Measurements from ENCODE around the gene ACOXL. TPM values are rescaled to one million over a fixed set of nuclear protein-coding genes. Genes with fewer than 3 reads are reported as not detected.

ACOXL gene
- total and polyA plus RNA-seq, 2 donors (not counting 3 experiments of a cell fraction or from before 2014, with no cell fraction given): not detected

DNA sequence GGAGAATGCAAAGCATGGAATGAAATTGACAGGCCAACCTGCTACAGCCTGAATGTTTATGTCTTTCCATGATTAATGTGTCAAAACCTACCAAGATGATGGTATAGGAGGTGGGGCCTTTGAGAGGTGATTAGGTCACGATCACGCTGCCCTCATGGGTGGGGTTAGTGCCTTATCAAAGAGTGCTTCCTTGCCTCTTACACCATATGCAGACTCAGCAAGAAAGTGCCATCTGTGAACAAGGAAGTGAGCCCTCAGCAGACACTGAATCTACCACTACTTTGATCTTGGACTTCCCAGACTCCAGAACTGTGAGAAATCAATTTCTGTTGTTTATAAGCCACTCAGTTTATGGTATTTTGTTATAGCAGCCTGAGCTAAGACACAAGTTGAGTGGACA lies 240.9 kb downstream of the ACOXL start:
- ChIA-PET CTCF (no interaction called here), POLR2A (no interaction called here)
- H3K36me3 ChIP-seq (ENCODE audit: control insufficient read depth in 2 of 2, extremely low read depth in 1 of 2, insufficient read depth in 2 of 2, low read length in 2 of 2): no peaks in the 10 kb centered on the region
- H3K9ac ChIP-seq (replicated peaks; ENCODE audit: extremely low read depth, insufficient read depth, low read length): no peak overlapping the region
- H4K20me1 ChIP-seq (replicated peaks; ENCODE audit: control insufficient read depth, extremely low read depth, insufficient read depth, low read length): no peaks in the 10 kb centered on the region
- intact Hi-C loops (cut with micrococcal nuclease) (no loop called here), dilution Hi-C loops (cut with MboI; ENCODE audit: extremely low pct_ligation_motif_present, low sequenced_read_pairs) (no loop called here)
- H3K4me1 ChIP-seq (ENCODE audit: control insufficient read depth, extremely low read depth, insufficient read depth, low read length): no peaks in the 10 kb centered on the region
- no peaks in the 10 kb centered on the region for H3K9me3 ChIP-seq (replicated peaks; ENCODE audit: control insufficient read depth, insufficient read depth, low read length)
- no peak overlapping the region for H2AFZ ChIP-seq (ENCODE audit: low read depth, low read length)
- H3K27me3 ChIP-seq (ENCODE audit: control insufficient read depth in 2 of 2, insufficient read depth in 2 of 2, low read length in 2 of 2): peaks cover 12 to 37% of the 10 kb centered on the region in 2 experiments
- no TSS peak for BruUV-seq (replicated peaks)
- H3K79me2 ChIP-seq (ENCODE audit: control insufficient read depth, insufficient read depth, low read length): no peaks in the 10 kb centered on the region
- H3K27ac ChIP-seq (ENCODE audit: insufficient read depth, low read depth, low read length): no peak overlapping the region
- DNase-seq (ENCODE audit: low read depth, low spot score): no peak
- TF ChIP-seq JUN (IDR thresholded peaks at IDR 0.05; ENCODE audit: borderline replicate concordance, insufficient read depth, insufficient read length, low read depth) (no peak), FOS (IDR thresholded peaks at IDR 0.05; ENCODE audit: borderline replicate concordance, insufficient read depth, low read length) (no peak)
- H3K9me1 ChIP-seq (replicated peaks; ENCODE audit: control insufficient read depth, extremely low read depth, insufficient read depth, low read length): no peaks in the 10 kb centered on the region
- H3K4me3 ChIP-seq (replicated peaks in 1 of 3; ENCODE audit: insufficient read depth in 1 of 3, low read depth in 1 of 3, low read length in 3 of 3): no peak overlapping the region
- no peak for FAIRE-seq
- H3K4me2 ChIP-seq (ENCODE audit: insufficient read depth, low read length): no peak overlapping the region

DNA sequence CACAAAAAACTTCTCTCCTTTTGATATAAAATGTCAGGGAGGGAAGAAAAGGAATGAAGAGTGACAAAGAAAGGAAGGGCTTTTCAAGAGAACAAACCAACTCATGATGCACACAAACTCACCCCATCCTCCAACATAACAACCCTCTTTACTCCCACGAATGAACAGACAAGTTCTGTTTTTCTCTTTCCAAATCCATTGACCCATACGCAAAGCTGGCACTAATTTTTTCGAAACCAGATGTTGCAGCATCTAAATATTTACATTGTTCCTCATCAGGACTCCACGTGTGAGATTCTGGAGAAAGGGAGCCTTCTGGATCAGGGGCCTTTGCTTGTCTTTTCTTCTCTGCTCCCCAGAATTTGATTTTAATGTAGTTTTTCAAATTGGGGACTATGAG lies 245.0 kb downstream of the ACOXL start:
- POLR2A ChIA-PET: no interaction called here
- H3K36me3 ChIP-seq (ENCODE audit: control insufficient read depth in 2 of 2, extremely low read depth in 1 of 2, insufficient read depth in 2 of 2, low read length in 2 of 2): no peaks in the 10 kb centered on the region

More for the DNA sequence above, 245.0 kb downstream of the ACOXL start:
- Histone ChIP-seq H3K9ac (replicated peaks; ENCODE audit: extremely low read depth, insufficient read depth, low read length) (no peak overlapping the region), H3K27me3 (ENCODE audit: control insufficient read depth in 2 of 2, insufficient read depth in 2 of 2, low read length in 2 of 2) (peaks cover 6 to 19% of the 10 kb centered on the region in 2 experiments), H3K27ac (ENCODE audit: insufficient read depth, low read depth, low read length) (no peak overlapping the region), H3K4me2 (ENCODE audit: insufficient read depth, low read length) (no peak overlapping the region), H3K4me1 (ENCODE audit: control insufficient read depth, extremely low read depth, insufficient read depth, low read length) (no peaks in the 10 kb centered on the region), H3K4me3 (replicated peaks in 1 of 3; ENCODE audit: insufficient read depth in 1 of 3, low read depth in 1 of 3, low read length in 3 of 3) (no peak overlapping the region), H3K79me2 (ENCODE audit: control insufficient read depth, insufficient read depth, low read length) (no peaks in the 10 kb centered on the region), H4K20me1 (replicated peaks; ENCODE audit: control insufficient read depth, extremely low read depth, insufficient read depth, low read length) (no peaks in the 10 kb centered on the region), H2AFZ (ENCODE audit: low read depth, low read length) (no peak overlapping the region), H3K9me3 (replicated peaks; ENCODE audit: control insufficient read depth, insufficient read depth, low read length) (no peaks in the 10 kb centered on the region), H3K9me1 (replicated peaks; ENCODE audit: control insufficient read depth, extremely low read depth, insufficient read depth, low read length) (no peaks in the 10 kb centered on the region)
- DNase-seq (ENCODE audit: low read depth, low spot score) (no peak), FAIRE-seq (no peak)
- CTCF ChIA-PET: interaction anchor here (0.7 kb wide), 1 partner anchor 92 kb away, joined by 3 read pairs; no protein-coding TSS in a partner anchor
- intact Hi-C loops (cut with micrococcal nuclease): no loop called here
- no TSS peak for BruUV-seq (replicated peaks)
- no peak for TF ChIP-seq MYC (IDR thresholded peaks at IDR 0.05; ENCODE audit: low read depth, low read length)
- TF ChIP-seq GATA2 (IDR thresholded peaks at IDR 0.05; ENCODE audit: insufficient read depth, insufficient read length, low read depth, low read length): no peak
- no peak for TF ChIP-seq JUN (IDR thresholded peaks at IDR 0.05; ENCODE audit: borderline replicate concordance, insufficient read depth, insufficient read length, low read depth)
- no peak for TF ChIP-seq POLR2AphosphoS5 (IDR thresholded peaks at IDR 0.05; ENCODE audit: insufficient read depth, low read depth, low read length)
- TF ChIP-seq, protein P1, sequence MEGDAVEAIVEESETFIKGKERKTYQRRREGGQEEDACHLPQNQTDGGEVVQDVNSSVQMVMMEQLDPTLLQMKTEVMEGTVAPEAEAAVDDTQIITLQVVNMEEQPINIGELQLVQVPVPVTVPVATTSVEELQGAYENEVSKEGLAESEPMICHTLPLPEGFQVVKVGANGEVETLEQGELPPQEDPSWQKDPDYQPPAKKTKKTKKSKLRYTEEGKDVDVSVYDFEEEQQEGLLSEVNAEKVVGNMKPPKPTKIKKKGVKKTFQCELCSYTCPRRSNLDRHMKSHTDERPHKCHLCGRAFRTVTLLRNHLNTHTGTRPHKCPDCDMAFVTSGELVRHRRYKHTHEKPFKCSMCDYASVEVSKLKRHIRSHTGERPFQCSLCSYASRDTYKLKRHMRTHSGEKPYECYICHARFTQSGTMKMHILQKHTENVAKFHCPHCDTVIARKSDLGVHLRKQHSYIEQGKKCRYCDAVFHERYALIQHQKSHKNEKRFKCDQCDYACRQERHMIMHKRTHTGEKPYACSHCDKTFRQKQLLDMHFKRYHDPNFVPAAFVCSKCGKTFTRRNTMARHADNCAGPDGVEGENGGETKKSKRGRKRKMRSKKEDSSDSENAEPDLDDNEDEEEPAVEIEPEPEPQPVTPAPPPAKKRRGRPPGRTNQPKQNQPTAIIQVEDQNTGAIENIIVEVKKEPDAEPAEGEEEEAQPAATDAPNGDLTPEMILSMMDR (IDR thresholded peaks at IDR 0.05; ENCODE audit: extremely low read depth in 1 of 2, insufficient read depth in 1 of 2, low read depth in 1 of 2, low read length in 2 of 2): no peak
- no peak for TF ChIP-seq FOS (IDR thresholded peaks at IDR 0.05; ENCODE audit: borderline replicate concordance, insufficient read depth, low read length)
- no peak for TF ChIP-seq POLR2A (IDR thresholded peaks at IDR 0.05; ENCODE audit: low read depth, low read length)
- TF ChIP-seq EZH2 (IDR thresholded peaks at IDR 0.05; ENCODE audit: borderline replicate concordance, low read depth, low read length, severe bottlenecking): no peak
- TF ChIP-seq, protein P2, sequence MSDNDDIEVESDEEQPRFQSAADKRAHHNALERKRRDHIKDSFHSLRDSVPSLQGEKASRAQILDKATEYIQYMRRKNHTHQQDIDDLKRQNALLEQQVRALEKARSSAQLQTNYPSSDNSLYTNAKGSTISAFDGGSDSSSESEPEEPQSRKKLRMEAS (IDR thresholded peaks at IDR 0.05; ENCODE audit: insufficient read depth, insufficient read length): no peak
- dilution Hi-C loops (cut with MboI; ENCODE audit: extremely low pct_ligation_motif_present, low sequenced_read_pairs): no loop called here
